Coronary artery (tissue), 2 donors: Measurements from ENCODE around the gene ITGB4.

ENCODE experiments used
- DNase-seq: peaks from one replicate; pipeline ENCODE4 v3.0.0-alpha.2; 2017; ENCODE audit warnings: low spot score
- H3K27ac ChIP-seq, 2 donors: fragments of 200-600 bp; sonication (generic); one replicate each; pipeline ENCODE4 v1.5.1; 2016 to 2019
- H3K4me3 ChIP-seq: fragments of 200-600 bp; sonication (generic); 2 replicates; pipeline ENCODE4 v1.5.1; 2016; ENCODE audit warnings: mild to moderate bottlenecking, moderate library complexity
- CTCF ChIP-seq: fragments of 200-600 bp; sonication (generic); IDR thresholded peaks from one replicate; pipeline ENCODE4 v1.5.1; 2019; ENCODE audit warnings: antibody characterized with exemption

Gene ITGB4

GRCh38 chr17:75771334-75772281 is 50.3 kb downstream of the ITGB4 start:
- TF ChIP-seq CTCF: no peak
- DNase-seq: peak; percentile 72
- no peak overlapping the region for H3K4me3 ChIP-seq
- no peak overlapping the region for H3K27ac ChIP-seq

- peak; percentile 78 for DNase-seq
- no peak for TF ChIP-seq CTCF
- Histone ChIP-seq H3K27ac (no peak overlapping the region), H3K4me3 (no peak overlapping the region)
Observed at GRCh38 chr17:75773121-75773807, 52.0 kb downstream of the ITGB4 start.

GRCh38 chr17:75773808-75774470 is 52.7 kb downstream of the ITGB4 start:
- peak overlapping the region in 1 of 2 donors; percentile 52 for H3K27ac ChIP-seq

GRCh38 chr17:75774471-75774990 is 53.3 kb downstream of the ITGB4 start:
- peak overlapping the region in 1 of 2 donors; percentile 52 for H3K27ac ChIP-seq
- no peak for DNase-seq
- H3K4me3 ChIP-seq: no peak overlapping the region
- TF ChIP-seq CTCF: no peak

More at GRCh38 chr17:75773808-75774470, 52.7 kb downstream of the ITGB4 start:
- H3K4me3 ChIP-seq: no peak overlapping the region
- TF ChIP-seq CTCF: no peak
- peak; percentile 74 for DNase-seq

- DNase-seq: peak; percentile 75
- Histone ChIP-seq H3K27ac (peak overlapping the region; percentile 35 to 52), H3K4me3 (peak overlapping the region; percentile 92)
- TF ChIP-seq CTCF: no peak
Observed at GRCh38 chr17:75774991-75775668, 53.9 kb downstream of the ITGB4 start.
